ENCODE results near the gene ID3.

DNA sequence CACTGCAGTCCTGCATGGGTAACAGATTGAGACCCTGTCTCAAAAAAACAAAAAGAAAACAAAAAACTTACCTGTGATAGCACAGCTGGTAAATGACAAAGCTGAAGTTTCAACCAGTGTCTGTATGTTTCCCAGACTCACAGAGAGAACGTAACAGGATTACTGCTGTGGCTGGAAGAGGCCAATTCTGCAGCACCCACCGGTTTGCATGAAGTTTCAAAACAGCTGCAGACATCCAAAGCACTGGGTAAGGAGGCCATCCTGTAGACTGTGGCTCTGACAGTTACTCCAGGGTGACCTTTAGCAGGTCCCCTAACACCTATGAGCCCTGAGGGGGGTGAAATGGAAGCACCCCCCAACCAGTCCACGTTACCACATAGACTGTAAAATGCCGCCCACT lies 7.5 kb downstream of the ID3 start:
- TF ChIP-seq TAF1 (IDR thresholded peaks at IDR 0.05; ENCODE audit: low read depth, low read length) (no peak), ZNF274 (IDR thresholded peaks at IDR 0.05; ENCODE audit: borderline replicate concordance, extremely low read depth, low read length) (no peak)

Measured in H1 (cell line).